Uterus (tissue), 2 donors: ENCODE measurements around the gene ATP5F1A.

Source experiments
- CTCF ChIP-seq, 4 experiments: fragments of 200-600 bp in 2 of 4; fragments of 450-650 bp in 2 of 4; sonication (generic) in 2 of 4; IDR thresholded peaks; one replicate each; pipeline ENCODE4 v1.5.1; 2016 to 2019; ENCODE audit warnings: antibody characterized with exemption in 4 of 4, mild to moderate bottlenecking in 2 of 4, moderate library complexity in 1 of 4
- POLR2A ChIP-seq, 2 donors: fragments of 450-650 bp; IDR thresholded peaks; one replicate each; pipeline ENCODE4 v1.6.1; 2016; ENCODE audit warnings: antibody characterized with exemption in 2 of 2, mild to moderate bottlenecking in 1 of 2, moderate library complexity in 1 of 2

GRCh38 chr18:46073474-46074331 is 24.4 kb downstream of the ATP5F1A start:
- TF ChIP-seq CTCF (IDR thresholded peaks at IDR 0.05) (peak; percentile 64 to 70 (median 66)), POLR2A (IDR thresholded peaks at IDR 0.05) (no peak)
